Tongue (tissue), 3 donors: Measurements from ENCODE around the gene WFDC2. TPM values are rescaled to one million over a fixed set of nuclear protein-coding genes. Genes with fewer than 3 reads are reported as not detected.

Experiments used
- DNase-seq: peaks from one replicate; pipeline ENCODE4 v3.0.0-alpha.2; 2015
- small RNA-seq: library from RNA; depleted of rRNA; stranded (forward); fragments of <200 nt; gene quantifications from one replicate; pipeline ENCODE3, GENCODE V24; 2014; ENCODE audit warnings: low replicate concordance
- total RNA-seq: library from RNA; depleted of rRNA; stranded (reverse); fragments of >200 nt; gene quantifications from one replicate; pipeline ENCODE4 v1.2.3, GENCODE V29; 2014

Gene WFDC2
- total RNA-seq, 1 donor from 2014 or later, result 16.6 TPM

DNA sequence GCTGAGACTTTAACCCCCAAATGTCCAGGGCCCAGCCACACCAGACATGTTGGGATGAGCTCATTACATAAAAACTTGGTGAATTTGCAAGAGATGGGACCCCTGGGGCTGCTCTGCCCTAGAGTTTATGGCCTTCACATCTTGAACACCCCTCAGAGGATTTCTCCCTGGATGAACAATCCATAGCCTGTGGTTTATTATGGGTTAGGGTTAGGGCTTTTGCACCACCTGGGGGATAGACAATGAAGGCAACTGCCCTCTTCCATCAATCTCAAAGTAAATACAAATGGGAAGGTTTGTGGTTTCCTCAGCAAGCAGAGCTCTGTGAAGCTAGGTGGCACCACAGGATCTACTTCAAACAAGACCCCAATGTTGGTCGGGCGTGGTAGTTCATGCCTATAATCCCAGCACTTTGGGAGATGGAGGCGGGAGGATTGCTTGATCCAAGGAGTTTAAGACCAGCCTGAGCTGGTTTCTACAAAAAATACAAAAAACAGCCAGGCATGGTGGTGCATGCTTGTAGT lies 28.5 kb downstream of the WFDC2 start:
- DNase-seq, result no peak

DNA sequence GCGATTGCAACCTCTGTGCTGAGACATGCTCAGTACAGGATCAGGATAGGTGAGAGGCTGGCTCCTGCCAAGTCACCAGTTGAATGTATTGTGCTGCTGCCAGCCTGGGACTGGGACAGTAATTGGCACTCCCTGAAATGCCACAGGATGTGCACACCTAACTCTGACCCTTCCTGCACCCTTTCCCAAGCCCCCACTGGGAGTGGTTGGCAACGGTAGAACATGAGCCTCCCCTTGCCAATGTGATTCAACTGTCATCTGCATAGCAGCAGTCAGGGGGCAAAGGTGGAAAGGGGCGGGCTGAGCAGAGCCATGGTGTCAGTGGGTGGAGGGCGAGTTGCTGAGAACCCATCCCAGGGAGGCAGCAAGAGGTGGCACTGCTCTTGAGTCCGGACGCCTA lies 30.5 kb downstream of the WFDC2 start:
- no peak for DNase-seq

DNA sequence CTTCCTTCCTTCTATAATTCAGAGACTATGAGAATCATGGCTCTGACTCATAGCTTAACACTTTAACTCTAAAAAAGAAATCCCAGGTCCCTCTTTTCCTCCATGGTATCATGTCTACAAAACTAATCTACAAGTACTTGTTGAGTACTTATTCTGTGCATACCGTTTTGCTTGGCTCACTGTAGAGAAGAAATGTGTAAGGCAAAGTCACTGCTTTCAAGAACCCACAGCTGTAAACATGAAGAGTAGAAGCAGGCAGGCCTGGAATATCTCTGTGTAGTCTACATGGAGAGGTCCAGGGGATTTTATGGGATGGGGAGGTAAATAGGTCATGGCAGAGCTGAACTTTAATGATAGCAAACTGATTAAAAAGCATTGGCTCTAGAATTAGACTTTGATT lies 32.0 kb downstream of the WFDC2 start:
- DNase-seq, result no peak

DNA sequence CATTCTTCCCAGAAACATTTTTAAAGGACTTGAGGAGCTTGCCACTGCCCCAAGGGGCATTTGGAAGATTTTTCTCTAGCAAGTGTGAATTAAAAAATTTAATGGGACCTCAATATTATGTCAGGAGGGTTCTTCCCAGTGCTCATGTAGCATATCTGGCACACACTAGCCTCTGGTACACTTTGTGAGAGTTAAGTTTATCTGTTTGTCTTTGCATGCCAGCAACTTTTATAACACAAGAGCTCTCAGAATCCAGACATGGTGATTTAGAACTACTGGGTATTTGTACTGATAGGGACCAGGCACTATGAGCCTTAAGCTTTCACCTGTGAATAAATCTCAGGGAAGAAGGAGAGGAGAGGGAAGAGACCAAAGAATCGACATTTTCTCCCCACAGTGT lies 33.0 kb downstream of the WFDC2 start:
- DNase-seq, result no peak

DNA sequence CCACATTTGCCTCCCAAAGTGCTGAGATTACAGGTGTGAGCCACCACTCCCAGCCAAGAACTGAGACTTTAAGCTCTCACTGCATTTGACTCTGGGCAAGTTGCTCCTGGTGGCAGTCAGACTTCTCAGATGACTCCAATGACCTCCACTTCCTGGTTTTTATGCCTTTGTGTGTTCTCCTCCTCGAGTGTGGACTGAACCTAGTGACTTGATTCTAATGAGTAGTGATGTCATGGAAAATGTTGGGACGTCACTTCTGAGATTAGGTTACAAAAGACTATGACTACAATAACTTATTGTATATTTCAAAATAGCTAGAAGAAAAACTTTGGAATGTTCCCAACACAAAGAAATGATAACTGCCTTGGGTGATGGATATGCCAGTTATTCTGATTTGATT lies 33.9 kb downstream of the WFDC2 start:
- DNase-seq, result no peak

DNA sequence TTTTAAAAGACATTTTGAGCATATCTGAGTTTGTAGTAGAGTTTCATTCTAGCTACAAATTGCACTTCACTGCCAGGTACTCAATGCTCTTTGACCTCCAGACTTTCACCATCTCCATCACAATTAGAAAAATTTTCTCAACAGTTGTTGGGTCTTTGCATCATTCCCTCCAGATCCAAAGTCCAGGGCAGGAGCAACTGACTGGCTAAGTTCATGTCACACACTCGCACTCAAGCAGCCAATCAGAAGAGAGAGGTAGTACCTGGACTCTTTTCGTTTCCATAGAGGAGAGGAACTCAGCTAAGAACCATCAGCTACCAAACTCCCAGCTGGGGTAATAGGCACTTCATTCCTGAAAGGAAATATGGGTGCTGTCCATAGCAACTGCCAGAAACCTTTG lies 36.8 kb downstream of the WFDC2 start:
- no peak for DNase-seq

DNA sequence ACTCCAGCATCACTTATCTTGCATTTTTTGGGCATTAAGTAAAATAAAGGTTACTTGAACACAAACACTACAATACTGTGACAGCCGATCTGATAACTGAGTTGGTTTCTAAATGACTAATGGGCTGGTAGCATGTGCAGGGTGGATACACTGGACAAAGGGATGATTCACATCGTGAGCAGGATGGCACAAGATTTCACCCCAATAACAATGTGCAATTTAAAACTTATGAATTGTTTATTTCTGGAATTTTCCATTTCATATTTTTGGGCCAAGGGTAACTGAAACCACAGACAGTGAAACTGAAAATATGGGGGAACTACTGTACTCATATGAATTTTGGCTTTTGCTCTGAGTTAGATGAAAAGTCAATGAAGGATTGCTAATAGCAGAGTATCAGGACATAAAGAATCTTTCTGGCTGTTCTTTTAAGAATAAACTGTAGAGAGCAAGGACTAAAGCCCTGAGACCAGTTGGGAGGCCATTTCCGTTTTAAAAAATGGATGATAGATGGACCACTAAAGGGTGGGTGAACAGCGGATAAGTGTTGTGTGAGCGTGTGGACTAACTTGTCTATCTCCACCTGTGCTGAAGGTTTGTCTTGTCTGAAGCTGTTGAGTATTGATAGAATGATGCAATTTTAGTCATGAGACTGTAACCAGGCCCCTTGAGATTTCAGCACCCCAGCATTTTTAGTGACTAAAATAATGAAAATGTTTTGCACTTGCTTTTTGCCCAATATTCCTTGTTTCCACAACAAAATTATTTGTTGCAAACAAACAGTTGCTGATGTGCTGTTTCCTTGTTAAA lies 37.7 kb downstream of the WFDC2 start:
- DNase-seq, result no peak

DNA sequence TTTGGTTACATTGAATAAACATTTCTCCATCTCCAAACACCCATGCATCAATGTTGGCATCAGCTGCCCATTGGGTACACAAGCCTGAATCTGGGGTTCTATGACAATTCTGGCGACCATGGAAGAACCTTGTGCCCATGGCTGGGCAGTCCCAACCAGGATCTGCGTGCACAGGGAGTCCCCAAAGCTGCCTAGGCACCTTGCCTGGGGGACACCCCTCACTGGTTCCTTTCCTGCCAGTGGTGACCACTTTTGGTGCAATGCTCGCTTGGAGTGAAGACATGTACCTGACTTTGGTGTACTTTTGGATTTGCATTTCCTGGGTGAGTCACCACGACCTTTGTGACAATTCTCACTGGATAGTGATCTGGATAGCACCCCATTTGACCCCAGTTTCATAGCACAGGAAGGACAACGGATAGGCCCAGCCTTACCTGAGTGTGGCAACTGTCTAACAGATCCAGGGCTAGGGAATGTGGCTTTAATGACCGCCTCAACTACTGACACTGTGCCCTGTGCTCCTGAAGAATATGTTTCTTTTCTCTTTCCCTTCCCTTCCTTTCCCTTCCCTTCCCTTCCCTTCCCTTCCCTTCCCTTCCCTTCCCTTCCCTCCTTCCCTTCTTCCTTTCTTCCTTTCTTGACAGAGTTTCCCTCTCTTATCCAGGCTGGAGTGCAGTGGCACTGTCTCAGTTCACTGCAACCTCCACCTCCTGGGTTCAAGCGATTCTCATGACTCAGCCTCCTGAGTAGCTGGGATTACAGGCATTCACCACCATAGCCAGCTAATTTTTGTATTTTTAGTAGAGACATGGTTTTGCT lies 38.7 kb downstream of the WFDC2 start:
- no peak for DNase-seq

DNA sequence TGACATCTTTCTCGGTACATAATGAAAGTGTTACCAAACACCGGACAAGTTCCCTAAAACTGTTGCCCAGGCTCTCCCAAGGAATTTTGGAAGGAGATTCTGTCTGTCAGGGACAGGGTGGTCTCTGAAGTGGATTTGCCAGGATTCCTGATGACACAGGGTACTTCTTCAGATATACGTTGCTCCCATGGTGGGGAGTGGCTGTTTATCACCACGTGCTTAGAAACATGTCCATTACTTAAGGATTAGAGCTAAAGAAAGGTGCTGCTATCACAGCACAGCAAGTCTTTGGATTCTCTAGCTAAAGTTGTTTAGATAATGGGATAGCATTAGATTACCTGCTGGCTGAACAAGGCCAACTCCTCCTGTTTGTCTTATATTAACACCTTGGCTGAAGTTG lies 39.5 kb downstream of the WFDC2 start:
- no peak for DNase-seq

DNA sequence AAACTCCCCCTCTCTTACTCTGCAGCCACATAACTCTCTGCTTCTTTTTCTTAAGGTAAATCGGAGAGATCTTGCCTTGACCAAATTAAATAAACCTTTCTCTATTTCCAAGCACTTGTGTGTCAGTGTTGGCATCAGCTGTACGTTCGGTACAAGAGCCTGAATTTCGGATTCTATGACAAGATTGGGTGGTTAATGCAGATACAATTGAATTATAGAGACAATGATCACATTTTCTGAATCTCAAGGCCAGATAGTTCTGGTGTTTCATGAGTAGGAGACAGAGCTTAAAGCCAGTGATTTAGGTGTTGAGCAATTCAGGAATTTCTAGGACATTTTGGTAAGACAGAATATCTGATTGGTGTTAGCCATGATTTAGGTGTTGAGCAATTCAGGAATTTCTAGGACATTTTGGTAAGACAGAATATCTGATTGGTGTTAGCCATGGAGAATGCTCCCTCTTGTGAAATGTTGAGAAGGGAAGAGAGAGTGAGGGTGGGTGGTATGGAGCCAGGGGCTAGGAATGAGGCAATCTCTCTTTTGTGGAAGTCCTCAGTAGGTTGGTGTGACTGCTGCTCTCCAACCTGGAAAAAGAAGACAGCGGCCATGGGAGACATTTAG lies 40.8 kb downstream of the WFDC2 start:
- no peak for DNase-seq

DNA sequence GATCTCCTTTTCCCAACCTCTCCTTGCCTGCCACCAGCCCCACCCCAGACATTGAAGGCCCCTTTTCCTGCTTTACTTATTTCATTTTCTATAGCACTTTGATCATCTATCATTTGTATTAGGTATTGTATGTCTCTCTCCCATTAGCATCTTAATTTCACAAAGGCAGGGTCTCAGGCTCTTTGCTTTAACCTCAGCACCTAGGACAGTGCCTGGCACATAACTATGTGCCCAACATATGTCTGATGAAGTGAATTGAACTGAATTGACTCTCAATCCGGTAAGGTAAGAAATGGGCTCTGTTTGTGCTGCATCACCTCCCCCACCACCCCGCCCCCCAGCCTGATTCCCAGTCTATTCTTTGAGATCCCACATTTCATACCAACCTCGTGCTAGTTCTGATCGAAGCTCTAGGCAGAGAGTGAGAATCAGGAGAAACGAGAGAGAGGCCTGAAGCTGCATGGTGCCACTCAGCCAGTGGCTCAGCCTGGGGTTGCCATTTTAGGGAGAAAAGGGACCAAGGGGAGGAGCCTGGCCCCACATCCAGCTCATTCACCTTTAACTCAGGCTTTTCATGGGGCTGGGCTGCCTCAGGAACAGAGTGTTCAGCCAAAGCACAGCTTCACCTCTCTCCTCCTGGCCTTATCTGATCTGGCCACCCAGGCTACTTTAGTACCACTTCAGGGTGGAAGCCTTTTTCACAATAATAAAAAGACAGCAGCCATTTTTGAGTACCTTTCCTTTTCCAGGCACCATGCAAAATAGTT lies 45.8 kb downstream of the WFDC2 start, which contains the start of gene SPINT3:
Gene SPINT3 (minus strand): TSS at position 476 of the 767 bp plus-strand sequence. CDS start 14 bp downstream, at position 462.
- no peak for DNase-seq

DNA sequence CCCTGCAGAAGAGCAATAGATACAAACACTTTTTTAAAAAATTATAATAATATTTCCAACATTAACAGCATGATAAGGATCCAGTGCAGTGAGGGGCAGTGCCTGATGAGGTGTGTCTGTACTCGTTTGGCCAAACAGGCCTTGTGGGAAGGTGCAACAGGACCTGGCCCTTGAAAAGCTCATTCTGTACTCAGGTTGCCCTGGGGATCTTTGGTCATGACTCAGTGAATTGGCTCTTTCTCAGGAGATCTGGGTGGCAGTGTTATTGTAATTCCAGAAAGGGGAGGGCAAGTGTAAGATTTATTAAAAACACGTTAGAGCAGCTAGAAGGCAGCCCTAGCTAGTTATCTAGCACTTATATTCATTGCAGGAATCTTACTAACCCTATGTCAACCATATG lies 48.7 kb downstream of the WFDC2 start:
- no peak for DNase-seq

DNA sequence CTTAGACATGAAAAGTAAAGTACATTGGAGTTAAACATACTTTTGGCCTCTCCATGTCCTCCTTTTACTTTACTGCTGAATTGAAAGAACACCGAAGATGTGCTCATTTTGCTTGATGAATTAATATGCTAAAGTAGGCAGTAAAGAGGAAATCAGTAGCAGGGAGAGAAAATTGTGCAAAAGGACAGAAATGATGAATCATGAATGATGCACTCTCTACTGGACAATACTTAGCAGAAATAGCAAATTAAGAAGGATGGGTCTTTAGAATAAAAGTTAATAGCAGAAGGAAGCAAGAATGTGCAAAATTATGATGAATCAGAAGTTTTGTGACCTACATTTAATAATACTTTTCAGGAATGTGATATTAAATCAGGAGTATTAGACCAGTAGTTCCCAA lies 54.3 kb downstream of the WFDC2 start:
- DNase-seq, result no peak

DNA sequence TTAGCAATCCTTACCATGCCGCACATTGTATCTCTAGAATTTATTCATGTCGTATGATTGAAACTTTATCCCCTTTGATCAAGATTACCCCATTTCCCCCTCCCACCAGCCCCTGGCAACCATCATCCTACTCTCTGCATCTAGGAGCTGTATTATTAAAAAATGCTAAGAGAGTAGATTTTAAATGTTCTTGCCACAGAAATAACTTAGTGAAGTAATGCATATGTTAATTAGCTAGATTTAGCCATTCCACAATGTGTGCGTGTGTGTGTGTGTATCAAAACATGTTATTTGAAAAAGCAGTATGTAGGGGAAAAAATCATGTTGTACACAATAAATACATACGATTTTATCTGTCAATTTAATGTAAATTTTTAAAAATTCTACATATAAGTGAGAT lies 57.7 kb downstream of the WFDC2 start:
- DNase-seq, result no peak

Small RNA genes lying within 50 kb of the gene (small RNA-seq; reads per million reads assigned to genes)
- not detected for gene MIR6812

Other genes with a start within 250 kb of the WFDC2 start
- gene SEMG2, start 248.4 kb upstream of the WFDC2 start, total RNA-seq, result not detected
- 181 TPM for gene SLPI, start 215.2 kb upstream of the WFDC2 start, total RNA-seq
- gene RBPJL, start 162.9 kb upstream of the WFDC2 start, total RNA-seq, result not detected
- 1.1 TPM for gene MATN4, start 161.5 kb upstream of the WFDC2 start, total RNA-seq
- 26.9 TPM for gene SDC4, start 121.3 kb upstream of the WFDC2 start, total RNA-seq
- 20.0 TPM for gene SYS1, start 106.6 kb upstream of the WFDC2 start, total RNA-seq
- gene TP53TG5, start 91.4 kb upstream of the WFDC2 start, total RNA-seq, result not detected
- gene DBNDD2, start 61.5 kb upstream of the WFDC2 start, total RNA-seq, result 23.4 TPM
- 27.4 TPM for gene PIGT, start 53.6 kb upstream of the WFDC2 start, total RNA-seq
- gene SPINT3, start 45.9 kb downstream of the WFDC2 start, total RNA-seq, result not detected
- not detected for gene WFDC6, start 69.7 kb downstream of the WFDC2 start, total RNA-seq
- not detected for gene EPPIN, start 77.6 kb downstream of the WFDC2 start, total RNA-seq
- not detected for gene WFDC8, start 109.5 kb downstream of the WFDC2 start, total RNA-seq
- gene WFDC10A, start 160.0 kb downstream of the WFDC2 start, total RNA-seq, result not detected
- gene WFDC9, start 161.5 kb downstream of the WFDC2 start, total RNA-seq, result not detected
- not detected for gene WFDC11, start 200.5 kb downstream of the WFDC2 start, total RNA-seq
- gene WFDC13, start 232.3 kb downstream of the WFDC2 start, total RNA-seq, result not detected
- not detected for gene WFDC10B, start 235.3 kb downstream of the WFDC2 start, total RNA-seq